GM19438 (cell line): ENCODE measurements around the gene ZBTB1.
"Not testable (repeated sequence)": the region's sequence is repeated elsewhere in the genome, so short reads cannot be mapped to it uniquely, and the experiment has no call there.

Experiments used
- ATAC-seq: cut with Tn5 transposase; IDR thresholded peaks from one replicate; pipeline ENCODE4 v1.9.1; 2021; ENCODE audit warnings: low read depth; ENCODE audit not compliant: unreplicated experiment

The ZBTB1 gene

DNA sequence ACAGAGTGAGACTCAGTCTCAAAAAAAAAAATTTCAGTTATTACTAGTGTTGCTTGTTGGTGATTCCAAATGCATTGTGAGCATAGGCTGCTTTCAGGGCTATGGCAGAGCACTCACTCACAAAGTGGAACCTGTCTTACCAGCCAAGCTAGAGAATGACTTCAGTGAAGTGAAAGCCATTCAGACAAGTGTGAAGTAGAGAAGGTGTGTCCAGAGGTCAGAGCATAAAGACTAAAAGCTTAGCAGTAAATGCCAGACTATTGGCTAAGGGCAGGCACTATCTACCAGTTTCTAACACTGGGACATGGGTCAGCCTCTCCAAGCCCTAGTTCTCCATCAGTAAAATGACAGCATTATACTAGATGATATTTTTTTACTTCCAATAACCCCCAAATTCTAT lies 57.9 kb downstream of the ZBTB1 start:
- no peak for ATAC-seq

DNA sequence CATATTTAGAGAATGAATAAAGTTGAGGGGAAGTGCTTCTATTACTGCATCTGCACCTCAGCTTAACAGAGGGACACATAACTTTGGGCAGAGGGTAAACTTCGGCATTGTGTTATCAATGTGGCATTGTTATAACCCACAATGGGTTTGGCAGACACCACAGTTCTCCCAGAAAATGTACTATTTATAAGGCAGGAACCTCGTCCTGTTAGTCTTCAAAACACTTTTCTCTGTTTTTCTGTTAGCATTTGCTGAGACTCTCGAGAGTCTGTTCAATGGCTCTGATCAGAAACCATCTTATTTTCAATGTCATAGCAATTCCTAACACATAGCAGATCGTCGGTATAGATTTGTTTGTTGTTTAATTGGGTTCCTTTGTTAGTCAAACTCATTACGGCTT lies 59.1 kb downstream of the ZBTB1 start:
- ATAC-seq = no peak

DNA sequence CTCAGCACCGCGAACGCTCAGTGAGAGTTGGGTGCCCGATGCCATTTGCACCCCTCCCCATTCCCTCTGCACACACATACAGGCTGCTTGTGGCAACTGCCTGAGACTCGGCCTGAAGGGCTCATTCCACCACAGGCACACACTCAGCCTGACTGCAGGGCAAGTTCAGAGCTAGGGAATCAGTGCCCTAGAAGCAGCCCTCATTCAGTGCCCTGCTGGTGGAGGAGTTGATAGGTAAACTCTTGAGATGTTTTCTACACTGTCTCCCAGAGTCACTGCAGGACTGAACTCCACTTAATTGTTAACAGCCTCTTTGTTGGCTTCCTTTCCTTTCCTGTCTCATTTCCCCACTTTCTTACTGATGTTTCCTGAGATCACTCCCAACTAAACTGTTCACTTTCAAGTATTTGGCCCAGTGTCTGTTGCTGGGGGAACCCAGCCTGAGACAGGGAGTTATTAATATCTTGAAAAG lies 62.1 kb downstream of the ZBTB1 start:
- no peak for ATAC-seq

DNA sequence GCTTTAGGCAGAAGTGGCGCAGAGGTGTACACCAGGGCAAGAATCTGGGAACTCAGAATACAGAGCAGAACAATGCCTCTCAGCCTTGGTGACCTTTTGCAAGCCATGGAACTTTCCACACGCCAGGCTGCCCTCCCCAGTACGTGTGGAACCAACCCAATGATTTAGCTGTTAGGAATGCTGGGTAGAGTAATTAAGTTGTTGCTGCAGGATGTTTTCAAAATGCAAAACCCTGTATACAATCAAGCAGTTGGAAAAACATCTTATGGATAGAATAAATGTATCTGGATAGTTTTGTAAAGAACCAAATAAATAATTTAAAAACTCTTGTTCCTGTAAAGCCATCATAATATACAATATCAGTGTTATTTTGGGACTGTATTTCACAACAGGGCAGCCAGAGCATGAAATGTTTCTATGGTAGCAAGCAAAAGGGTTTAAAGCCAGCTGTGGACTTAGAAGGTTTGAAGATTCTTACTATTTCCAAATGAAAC lies 64.6 kb downstream of the ZBTB1 start:
- ATAC-seq = no peak

DNA sequence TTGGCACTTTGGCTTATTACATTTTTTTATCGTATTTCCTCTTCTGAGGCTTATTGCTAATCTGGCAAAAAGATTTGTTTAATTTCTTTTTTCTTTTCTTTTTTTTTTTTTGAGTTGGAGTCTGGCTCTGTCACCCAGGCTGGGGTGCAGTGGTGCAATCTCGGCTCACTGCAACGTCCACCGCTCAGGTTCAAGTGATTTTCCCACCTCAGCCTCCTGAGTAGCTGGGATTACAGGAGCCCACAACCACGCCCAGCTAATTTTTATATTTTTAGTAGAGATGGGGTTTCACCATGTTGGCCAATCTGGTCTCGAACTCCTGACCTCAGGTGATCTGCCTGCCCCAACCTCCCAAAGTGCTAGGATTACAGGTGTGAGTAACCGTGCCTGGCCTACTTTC lies 65.1 kb downstream of the ZBTB1 start:
- not testable (repeated sequence) for ATAC-seq

DNA sequence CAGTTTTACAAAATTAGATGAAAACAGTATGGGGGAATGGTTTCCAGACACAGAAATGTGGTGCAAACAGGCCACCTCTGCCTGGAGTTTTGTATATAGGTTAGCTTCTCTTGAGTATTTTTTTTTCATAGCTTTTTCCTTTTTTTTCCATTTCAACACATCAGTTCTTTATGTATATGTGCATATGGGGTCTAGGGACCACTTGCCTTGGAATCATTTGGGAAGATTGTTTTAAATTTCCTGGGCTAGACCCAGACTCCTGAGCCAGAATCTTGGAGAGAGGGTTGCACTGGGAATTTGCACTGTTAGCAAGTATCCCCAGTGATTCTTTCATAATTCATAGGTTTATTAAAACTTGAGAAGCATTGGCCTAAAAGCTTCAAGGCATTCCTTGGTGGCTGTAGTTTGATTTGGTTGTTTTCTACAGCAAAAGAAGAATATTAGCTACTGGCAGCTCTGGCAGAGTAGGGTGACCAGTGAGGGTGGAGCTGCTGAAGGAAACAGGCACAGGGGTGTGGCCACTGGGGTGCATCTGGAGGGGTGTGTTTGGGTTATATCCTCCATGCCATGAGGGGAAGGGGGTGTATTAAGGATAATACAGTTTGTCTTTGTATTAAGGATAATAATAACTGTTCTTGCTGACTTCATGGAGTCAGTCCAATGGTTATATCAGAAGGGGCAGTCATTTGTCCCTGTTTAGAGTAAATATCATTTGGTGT lies 68.0 kb downstream of the ZBTB1 start:
- no peak for ATAC-seq

DNA sequence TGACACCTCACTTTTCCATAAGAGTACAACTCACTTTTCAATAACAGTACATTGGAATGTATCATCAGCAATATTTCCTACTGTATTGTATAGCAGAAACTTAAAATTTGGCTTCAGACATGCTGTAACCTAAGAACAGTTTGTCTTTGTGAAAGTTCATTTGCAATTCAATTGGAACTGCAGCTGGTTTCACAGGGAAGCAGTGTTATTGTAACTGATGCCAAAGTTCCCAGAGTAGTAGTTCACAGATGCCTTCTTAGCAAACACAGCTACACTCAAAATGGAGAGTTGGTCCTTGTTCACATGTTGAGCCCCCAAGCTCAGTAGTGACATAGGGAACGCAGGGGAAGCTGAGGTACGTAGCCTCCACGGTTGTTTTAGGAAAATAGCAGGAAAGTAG lies 68.5 kb downstream of the ZBTB1 start:
- no peak for ATAC-seq
